Measurements from ENCODE around the gene CTCFL. TPM values are rescaled to one million over a fixed set of nuclear protein-coding genes. Genes with fewer than 3 reads are reported as not detected.
A peak's percentile ranks its signal among the peaks of the same experiment; 100 is the strongest.

The CTCFL gene
- total and polyA plus RNA-seq, 2 of the 13 experiments (the other 11 are each of a cell fraction or from before 2014, with no cell fraction given), result 0.04 TPM; not detected in 1

DNA sequence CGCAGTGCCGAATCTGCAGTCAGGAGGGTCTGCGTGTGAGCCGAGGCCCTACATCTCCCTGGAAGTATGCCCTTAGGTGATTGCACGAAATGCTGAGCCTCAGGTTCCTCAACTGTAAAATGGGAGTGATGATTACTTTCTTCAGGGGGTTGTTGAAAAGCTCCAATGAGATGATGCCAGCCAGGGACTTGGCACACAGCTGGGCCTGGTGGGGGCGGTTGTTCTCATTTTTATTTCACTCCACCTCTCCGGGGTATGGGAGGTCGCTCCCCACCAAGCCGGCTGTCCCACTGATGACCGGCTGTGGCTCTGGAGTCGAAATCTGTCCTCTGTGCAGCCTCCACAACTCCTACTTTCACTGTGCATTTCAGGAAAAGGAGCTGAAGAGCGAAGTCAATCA is 44.0 kb upstream of the CTCFL start (continued):
- TF ChIP-seq GZF1 (CRISPR knock-in tag; IDR thresholded peaks at IDR 0.05) (0 out of 2 replicates have a peak, but pooled peaks have one; percentile 37), POGK (CRISPR knock-in tag; conservative IDR thresholded peaks at IDR 0.05) (0 out of 2 replicates have a peak, but pooled peaks have one; percentile 35), RBM22 (optimal IDR thresholded peaks at IDR 0.05; ENCODE audit: low read length) (no peak), CBFB (CRISPR knock-in tag; IDR thresholded peaks at IDR 0.05) (no peak), TRIM24 (CRISPR knock-in tag; IDR thresholded peaks at IDR 0.05) (no peak), KDM1A (CRISPR knock-in tag; IDR thresholded peaks at IDR 0.05) (no peak), ZFP90 (CRISPR knock-in tag; IDR thresholded peaks at IDR 0.05; ENCODE audit: borderline replicate concordance) (no peak), EED (CRISPR knock-in tag; IDR thresholded peaks at IDR 0.05) (no peak), ZUFSP (CRISPR knock-in tag; IDR thresholded peaks at IDR 0.05; ENCODE audit: borderline replicate concordance) (no peak), MBNL3 (CRISPR knock-in tag; conservative IDR thresholded peaks at IDR 0.05) (no peak), ZNF331 (CRISPR knock-in tag; IDR thresholded peaks at IDR 0.05) (no peak), U2AF2 (IDR thresholded peaks at IDR 0.05; ENCODE audit: low read depth, low read length) (no peak), ZNF160 (CRISPR knock-in tag; IDR thresholded peaks at IDR 0.05) (no peak), ZNF274 (CRISPR knock-in tag; IDR thresholded peaks at IDR 0.05) (0 out of 2 replicates have a peak, but pooled peaks have one; percentile 62), POLR2AphosphoS5 (IDR thresholded peaks at IDR 0.05; ENCODE audit: low read depth, low read length) (no peak; the same call in 1 of the 2 replicates), ZBTB1 (CRISPR knock-in tag; IDR thresholded peaks at IDR 0.05; ENCODE audit: borderline replicate concordance) (no peak), MIER3 (CRISPR knock-in tag; IDR thresholded peaks at IDR 0.05; ENCODE audit: borderline replicate concordance) (no peak), PPARG (CRISPR knock-in tag; conservative IDR thresholded peaks at IDR 0.05) (no peak), PHB2 (IDR thresholded peaks at IDR 0.05; ENCODE audit: partially characterized antibody) (no peak), TEAD2 (CRISPR knock-in tag; IDR thresholded peaks at IDR 0.05) (no peak), ZNF629 (CRISPR knock-in tag; conservative IDR thresholded peaks at IDR 0.05) (0 out of 2 replicates have a peak, but pooled peaks have one; percentile 45)
- TF ChIP-seq, protein P1, sequence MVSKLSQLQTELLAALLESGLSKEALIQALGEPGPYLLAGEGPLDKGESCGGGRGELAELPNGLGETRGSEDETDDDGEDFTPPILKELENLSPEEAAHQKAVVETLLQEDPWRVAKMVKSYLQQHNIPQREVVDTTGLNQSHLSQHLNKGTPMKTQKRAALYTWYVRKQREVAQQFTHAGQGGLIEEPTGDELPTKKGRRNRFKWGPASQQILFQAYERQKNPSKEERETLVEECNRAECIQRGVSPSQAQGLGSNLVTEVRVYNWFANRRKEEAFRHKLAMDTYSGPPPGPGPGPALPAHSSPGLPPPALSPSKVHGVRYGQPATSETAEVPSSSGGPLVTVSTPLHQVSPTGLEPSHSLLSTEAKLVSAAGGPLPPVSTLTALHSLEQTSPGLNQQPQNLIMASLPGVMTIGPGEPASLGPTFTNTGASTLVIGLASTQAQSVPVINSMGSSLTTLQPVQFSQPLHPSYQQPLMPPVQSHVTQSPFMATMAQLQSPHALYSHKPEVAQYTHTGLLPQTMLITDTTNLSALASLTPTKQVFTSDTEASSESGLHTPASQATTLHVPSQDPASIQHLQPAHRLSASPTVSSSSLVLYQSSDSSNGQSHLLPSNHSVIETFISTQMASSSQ (IDR thresholded peaks at IDR 0.05; ENCODE audit: low read depth), result no peak
- TF ChIP-seq, protein P1 (CRISPR knock-in tag; IDR thresholded peaks at IDR 0.05; ENCODE audit: borderline replicate concordance), result no peak
- TF ChIP-seq, protein P2, sequence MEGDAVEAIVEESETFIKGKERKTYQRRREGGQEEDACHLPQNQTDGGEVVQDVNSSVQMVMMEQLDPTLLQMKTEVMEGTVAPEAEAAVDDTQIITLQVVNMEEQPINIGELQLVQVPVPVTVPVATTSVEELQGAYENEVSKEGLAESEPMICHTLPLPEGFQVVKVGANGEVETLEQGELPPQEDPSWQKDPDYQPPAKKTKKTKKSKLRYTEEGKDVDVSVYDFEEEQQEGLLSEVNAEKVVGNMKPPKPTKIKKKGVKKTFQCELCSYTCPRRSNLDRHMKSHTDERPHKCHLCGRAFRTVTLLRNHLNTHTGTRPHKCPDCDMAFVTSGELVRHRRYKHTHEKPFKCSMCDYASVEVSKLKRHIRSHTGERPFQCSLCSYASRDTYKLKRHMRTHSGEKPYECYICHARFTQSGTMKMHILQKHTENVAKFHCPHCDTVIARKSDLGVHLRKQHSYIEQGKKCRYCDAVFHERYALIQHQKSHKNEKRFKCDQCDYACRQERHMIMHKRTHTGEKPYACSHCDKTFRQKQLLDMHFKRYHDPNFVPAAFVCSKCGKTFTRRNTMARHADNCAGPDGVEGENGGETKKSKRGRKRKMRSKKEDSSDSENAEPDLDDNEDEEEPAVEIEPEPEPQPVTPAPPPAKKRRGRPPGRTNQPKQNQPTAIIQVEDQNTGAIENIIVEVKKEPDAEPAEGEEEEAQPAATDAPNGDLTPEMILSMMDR (CRISPR knock-in tag; IDR thresholded peaks at IDR 0.05), result no peak
